Activated CD8-positive, alpha-beta memory T cell treated with anti-CD3 and anti-CD28 coated beads, Interleukin-2, amount 50 U/mL, for 24 hours (primary cell): Measurements from ENCODE around the gene CLOCK.
"Not testable (repeated sequence)": the region's sequence is repeated elsewhere in the genome, so short reads cannot be mapped to it uniquely, and the experiment has no call there.

Experiments
- DNase-seq: peaks from one replicate; pipeline ENCODE4 v3.0.0-alpha.2; 2020; ENCODE audit errors: extremely low read depth

Gene CLOCK, protein sequence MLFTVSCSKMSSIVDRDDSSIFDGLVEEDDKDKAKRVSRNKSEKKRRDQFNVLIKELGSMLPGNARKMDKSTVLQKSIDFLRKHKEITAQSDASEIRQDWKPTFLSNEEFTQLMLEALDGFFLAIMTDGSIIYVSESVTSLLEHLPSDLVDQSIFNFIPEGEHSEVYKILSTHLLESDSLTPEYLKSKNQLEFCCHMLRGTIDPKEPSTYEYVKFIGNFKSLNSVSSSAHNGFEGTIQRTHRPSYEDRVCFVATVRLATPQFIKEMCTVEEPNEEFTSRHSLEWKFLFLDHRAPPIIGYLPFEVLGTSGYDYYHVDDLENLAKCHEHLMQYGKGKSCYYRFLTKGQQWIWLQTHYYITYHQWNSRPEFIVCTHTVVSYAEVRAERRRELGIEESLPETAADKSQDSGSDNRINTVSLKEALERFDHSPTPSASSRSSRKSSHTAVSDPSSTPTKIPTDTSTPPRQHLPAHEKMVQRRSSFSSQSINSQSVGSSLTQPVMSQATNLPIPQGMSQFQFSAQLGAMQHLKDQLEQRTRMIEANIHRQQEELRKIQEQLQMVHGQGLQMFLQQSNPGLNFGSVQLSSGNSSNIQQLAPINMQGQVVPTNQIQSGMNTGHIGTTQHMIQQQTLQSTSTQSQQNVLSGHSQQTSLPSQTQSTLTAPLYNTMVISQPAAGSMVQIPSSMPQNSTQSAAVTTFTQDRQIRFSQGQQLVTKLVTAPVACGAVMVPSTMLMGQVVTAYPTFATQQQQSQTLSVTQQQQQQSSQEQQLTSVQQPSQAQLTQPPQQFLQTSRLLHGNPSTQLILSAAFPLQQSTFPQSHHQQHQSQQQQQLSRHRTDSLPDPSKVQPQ

DNA sequence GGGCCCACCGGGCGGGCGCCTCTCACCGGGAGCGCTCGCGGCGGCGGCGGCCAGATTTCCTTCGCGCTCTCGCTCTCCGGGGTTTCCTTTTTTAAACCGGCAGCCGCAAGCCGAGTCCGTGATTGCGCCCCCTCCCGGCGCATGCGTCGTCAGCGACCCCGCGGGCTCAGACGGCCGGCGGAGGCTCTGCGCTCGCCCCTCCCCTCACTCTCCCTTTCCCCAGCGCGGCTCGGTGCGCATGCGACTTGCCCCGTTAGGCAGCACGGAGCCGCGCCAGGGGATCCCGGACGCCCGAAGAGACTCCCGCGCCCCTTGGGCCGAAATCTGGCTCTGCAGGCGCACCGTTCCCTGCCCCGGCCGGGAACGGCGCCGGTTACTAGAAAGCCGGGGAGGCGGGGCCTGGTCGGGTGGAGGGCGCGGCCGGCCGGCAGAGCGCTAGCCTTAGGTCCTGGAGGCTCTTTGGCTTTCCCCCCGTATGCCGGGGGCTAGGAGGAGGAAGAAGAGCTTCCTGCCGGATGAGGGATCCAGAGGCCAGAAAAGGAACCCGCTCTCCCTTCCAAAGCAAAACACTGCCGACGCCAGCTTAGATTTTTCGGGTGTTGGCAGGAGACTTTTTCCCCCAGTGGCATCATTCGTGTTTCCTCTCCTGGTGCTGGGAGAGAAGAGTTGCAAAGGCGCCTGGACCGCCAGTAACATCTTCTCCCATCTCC lies at the start of gene CLOCK:
Gene CLOCK (minus strand): TSS at position 154 of the 710 bp plus-strand sequence. CDS start 64,124 bp downstream, outside the sequence.
- DNase-seq, result peak; percentile 44

DNA sequence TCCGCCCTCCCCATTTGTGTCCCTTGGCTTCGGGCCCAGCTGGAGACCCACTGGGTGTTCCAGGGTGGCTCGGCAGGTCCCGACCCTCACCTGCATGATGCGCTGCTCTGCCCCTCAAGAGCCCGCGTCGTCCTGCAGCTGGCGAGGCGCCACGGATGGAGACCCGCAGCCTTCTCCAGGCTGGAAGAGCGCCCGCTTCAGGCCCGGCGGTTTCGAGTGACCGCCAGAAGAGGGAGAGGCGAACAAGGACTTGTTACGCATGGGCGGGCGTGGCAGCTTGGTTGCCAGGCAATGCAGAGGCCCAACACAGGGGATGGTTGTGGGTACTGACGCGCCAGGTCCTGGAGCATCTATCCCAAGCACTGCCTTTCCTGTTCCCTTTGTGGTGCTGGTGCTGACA lies 45.3 kb upstream of the CLOCK start, which contains the start of gene PDCL2:
Gene PDCL2 (minus strand): TSS at position 232 of the 400 bp plus-strand sequence. CDS start 136 bp downstream, at position 96.
- DNase-seq, result no peak

DNA sequence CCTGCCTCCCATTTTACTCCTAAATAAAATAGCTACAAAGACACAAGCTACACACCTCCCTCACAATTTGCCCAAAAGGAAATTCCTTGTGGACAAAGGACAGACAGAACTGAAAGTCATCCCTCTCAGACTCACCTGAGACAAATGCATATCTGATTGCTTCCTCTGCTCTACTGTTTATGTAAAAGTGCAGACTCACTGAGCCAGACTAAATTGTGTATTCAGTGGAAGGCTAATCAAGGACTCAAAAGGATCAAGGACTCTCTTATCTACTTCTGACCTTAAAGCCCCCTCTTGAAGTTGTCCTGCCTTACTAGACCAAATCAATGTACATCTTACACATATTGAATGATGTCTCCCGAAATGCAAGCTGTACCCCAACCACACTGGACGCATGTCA lies 41.5 kb upstream of the CLOCK start:
- no peak for DNase-seq

DNA sequence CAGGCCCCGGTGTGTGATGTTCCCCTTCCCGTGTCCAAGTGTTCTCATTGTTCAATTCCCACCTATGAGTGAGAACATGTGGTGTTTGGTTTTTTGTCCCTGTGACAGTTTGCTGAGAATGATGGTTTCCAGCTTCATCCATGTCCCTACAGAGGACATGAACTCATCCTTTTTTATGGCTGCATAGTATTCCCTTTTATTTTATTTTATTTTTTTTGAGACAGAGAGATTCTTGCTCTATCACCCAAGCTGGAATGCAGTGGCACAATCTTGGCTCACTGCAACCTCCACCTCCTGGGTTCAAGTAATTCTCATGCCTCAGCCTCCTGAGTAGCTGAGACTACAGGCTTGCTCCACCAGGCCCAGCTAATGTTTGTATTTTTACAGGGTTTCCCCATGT lies 36.1 kb upstream of the CLOCK start:
- DNase-seq, result not testable (repeated sequence)

DNA sequence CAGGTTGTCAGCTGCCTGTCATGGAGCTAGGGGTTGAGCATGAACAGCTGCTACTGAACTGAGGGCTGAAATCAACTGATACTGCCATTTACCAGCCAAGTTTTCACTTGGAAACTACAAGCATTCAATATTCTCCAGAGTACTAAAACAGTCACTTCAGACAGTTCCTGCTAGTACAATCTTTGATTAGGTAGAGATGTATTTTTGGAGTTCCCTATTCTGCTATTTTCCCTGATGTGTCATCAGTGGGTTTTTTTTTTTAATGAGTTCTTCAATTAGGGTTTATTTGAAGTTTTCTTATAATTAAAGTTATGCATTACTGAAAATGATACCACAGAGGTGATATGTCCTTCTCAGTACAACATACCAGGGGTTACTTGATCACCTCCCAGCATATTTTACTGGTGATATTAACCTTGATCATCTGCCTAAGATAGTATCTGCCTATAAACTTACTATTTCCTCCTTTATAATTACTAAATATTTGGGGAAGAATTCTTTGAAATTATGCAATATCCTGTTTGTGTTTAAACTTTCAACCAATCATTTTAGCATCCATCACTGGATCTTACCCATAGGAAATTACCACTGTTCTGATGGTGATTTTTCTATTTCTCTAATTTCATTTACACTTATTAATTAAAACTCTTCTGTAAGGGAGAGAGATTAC lies 31.8 kb upstream of the CLOCK start:
- DNase-seq, result no peak

DNA sequence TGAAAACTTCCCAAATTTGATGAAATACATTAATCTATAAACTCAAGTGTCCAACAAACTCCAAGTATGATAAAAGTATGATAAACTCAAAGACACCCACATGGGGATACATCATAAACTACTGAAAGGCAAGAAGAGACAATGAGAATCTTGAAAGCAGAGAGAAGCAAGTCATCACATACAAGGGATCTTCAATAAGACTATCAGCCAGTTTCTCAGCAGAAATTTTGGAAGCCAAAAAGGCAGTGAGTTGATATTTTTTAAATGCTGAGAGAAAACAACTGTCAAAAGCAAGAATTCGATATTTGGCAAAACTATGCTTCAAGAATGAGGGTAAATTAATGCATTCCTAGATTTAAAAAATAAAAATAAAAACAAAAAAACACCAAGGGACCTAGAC lies 28.8 kb upstream of the CLOCK start:
- no peak for DNase-seq

DNA sequence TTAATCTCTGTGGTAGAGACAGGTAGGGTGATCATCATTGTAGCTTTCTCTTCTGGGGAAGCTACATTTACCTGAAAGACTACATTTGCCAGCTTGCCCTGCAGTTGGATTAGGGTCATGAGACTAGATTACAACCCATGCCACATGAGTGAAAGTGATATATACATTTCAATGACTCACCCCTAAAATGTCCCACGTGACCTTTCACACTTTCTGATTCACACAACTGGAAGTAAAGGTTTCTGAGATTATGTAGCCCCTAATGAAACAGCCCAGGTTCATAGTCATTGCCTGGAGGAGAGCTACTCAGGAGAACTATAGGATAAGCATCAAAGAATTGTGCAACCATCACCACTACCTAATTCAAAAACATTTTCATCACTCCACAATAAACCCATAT lies 27.5 kb upstream of the CLOCK start:
- no peak for DNase-seq

DNA sequence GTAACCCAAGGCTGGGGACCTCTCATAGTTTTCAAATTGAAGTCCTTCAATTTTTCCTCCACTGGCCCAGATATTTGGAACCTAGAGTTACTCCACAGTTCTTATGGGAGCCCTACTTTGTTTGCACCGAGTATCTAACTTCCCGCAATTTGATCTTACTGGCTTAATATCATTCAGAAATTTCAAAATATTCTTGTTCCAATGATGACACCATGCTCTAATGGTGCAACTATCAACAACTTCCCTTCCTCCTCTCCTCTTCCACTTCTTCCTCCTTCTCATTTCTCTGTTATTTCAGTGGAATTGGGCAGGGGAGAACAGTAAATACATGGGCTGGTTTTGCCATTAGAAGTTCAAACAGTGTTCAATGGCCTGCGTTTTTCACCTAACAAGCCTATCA lies 25.1 kb upstream of the CLOCK start:
- DNase-seq, result no peak

DNA sequence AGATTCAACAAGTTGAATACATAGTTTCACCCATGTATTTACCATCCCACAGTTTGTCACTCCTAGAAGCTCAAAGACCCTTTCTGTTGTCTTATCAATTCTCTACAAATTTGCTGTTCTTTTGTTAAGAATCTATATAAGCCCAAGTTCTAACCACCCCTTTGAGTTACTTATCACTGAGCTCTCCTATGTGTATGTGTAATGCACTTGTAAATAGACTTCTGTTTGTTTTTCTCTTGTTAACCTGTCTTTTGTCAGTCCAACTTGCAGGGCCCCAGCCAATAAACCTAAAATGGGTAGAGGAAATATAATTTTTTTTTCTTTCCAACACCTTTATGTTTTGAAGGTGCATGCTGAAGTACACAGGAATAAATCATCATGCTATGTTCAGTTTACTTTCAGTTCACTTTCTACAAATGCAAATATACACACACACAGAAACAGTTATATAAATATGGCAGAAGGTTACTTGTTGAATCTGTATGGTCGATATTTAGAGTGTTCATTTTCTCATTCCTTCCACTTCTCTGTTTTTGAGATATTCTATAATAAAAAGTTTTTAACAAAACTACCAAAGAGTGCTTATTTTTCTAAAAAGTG lies 22.3 kb upstream of the CLOCK start:
- no peak for DNase-seq

DNA sequence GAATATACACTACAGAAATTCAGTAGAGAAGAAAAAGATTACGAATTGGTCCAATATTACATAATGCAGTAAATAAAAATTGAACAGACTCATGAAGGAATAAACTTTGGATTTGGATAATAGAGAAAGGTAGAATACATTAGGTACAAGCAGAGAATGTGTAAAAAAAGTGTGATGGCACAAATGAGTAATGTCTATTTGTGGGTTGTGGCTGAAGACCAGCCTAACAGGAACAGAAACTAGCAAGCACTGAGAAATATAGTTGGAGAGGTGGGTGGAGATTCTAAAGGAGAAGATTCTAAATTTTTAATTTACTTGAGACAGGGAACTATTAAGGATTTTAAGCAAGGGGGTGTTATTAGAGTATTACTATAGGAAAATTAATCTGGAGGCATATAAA lies 15.2 kb upstream of the CLOCK start:
- DNase-seq, result no peak

DNA sequence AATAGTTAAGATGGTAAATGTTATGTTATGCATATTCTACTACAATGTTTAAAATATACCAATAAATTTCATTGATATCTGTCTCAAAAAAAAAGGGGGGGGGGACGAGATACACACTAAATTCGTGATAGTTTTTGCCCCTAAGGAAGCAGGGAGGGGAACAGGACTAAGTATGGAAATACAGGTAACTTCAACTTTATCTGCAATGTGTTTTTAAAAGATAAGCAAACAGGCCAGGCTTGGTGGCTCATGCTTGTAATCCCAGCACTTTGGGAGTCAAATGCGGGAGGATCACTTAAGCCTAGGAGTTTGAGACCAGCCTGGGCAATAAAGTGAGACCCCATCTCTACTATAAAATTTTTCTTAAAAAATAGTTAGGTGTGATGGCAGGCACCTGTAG lies 13.4 kb upstream of the CLOCK start:
- no peak for DNase-seq

DNA sequence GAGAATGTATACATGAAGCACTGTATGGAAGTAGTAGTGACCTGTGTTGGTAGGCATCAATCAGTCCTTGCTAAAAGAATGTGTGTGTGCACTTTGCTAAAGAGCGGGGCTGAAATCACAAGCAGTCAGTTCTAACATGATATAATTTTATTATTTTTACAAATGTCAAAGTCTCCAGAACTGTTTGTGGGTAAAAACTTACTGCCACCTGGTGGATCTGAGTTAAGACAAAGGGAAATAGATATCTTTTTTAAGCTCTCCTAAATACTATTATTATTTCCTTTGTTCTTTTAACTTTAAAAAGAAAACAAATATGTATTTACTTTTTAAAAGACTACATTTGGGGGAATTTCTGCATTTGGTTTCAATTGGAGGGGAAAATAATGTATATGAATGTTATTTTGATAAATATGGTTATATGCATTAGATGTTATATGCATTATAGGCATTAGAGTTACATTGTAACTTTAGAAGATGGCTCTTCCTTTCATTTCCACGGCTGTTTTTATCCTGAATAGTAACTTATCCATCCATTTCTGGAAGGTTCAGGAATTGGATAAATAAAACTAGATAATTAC lies 7.8 kb upstream of the CLOCK start:
- DNase-seq, result no peak

DNA sequence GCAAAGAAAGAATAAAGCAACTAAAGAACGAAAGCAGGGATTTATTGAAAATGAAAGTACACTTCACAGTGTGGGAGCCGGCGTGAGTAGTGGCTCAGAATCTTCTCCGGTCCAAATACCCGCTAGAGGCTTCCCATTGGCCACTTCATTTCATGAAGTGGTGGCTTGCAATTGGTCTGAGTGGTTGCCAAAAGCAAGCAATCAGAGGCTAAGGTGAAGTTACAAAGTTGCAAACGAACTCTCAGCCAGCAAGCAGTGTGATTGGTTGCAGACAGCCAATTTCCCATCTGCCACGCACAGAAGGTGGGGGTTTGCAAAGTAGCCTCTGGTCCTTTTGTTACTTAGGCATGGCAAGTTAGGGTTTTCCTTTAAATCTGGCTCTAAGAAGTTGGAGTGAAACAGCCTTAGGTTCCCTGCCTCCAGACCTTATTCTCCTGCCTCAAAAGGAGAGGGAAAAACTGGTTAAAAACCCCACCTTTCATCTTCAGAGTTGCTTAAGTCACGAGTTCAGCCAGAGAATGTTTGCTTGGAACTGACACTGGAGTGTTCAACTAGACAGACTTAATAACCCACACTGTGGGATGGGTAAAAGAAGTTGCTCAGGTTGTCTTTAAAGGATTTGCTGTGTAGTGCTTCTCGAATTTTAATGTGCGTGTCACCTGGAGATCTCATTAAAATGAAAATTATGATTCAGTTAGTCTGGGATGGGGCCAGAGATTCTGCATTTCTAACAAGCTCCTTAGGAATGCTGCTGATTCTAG lies 6.9 kb upstream of the CLOCK start:
- no peak for DNase-seq

DNA sequence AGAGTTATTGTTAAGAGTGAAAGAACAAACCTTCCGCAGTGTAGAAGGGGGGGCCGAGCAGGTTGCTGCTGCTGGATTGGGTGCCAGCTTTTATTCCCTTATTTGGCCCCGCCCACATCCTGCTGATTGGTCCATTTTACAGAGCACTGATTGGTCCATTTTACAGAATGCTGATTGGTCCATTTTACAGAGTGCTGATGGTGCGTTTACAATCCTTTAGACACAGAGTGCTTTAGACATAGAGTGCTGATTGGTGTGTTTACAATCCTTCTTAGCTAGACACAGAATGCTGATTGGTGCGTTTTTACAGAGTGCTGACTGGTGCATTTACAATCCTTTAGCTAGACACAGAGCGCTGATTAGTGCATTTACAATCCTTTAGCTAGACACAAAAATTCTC lies 5.3 kb upstream of the CLOCK start:
- not testable (repeated sequence) for DNase-seq

DNA sequence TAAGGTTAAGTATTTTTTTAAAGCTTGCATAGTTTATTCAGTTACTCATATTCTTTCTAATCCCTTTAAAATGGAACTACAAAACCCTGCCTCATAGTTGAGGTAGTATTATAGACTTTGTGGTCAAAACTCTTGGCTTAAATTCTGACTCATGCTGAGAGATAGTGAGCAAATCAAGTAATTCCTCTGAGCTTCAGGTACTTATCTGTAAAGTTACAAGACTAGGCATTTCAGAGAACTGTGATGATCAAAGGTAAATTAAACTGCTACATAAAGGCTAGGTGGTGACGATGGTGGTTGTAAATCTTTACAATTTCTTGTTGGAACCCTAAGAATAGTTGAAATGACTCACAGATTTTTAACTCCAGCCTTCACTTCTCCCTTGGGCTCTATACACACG lies 3.2 kb upstream of the CLOCK start:
- no peak for DNase-seq

DNA sequence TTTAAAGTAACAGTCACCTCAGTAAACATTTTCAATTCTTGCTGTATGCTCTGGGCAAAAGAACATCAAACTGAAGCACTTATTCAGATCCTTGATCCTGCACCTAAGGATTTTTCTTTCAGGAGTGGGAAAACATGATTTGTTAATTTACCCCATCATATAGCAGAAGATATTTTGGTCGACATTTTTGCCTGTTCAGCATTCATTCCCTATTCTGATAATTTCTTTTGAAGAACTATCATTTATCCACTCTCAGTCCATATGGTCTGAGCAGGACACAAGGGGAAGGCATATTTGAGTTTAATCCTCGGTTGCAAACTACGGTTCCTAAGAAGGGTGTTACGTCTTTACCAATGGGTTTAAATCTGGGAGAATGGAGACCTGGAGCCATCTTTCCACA lies 1.2 kb upstream of the CLOCK start:
- DNase-seq, result no peak

DNA sequence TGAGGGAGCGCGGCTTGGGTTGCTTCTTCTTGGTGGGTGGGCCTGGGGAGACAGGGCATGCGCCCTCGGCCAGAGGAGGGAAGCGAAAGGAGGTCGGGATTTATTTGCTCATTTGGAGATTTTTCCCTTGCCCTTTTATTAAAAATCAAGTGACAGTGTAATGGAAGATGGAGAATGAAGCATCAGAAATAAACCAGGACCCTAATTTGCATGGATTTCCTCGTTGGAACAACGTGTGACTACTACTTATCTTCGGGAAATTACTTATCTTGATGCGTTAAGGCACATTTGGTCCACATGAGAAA lies 709 bp upstream of the CLOCK start:
- DNase-seq, result no peak

DNA sequence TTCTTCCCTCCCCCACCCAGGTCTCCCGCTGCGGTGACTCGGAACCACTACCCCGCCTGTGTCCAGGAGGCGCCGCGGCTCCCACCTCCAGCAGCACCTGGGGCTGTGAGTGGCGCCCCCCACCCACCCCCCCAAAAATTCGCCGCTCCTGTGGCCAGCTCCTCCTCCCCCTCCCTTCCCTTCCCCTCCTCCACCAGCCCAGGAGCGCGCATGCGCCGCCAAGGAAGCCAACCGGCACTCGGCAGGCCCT lies 278 bp downstream of the CLOCK start:
- no peak for DNase-seq

DNA sequence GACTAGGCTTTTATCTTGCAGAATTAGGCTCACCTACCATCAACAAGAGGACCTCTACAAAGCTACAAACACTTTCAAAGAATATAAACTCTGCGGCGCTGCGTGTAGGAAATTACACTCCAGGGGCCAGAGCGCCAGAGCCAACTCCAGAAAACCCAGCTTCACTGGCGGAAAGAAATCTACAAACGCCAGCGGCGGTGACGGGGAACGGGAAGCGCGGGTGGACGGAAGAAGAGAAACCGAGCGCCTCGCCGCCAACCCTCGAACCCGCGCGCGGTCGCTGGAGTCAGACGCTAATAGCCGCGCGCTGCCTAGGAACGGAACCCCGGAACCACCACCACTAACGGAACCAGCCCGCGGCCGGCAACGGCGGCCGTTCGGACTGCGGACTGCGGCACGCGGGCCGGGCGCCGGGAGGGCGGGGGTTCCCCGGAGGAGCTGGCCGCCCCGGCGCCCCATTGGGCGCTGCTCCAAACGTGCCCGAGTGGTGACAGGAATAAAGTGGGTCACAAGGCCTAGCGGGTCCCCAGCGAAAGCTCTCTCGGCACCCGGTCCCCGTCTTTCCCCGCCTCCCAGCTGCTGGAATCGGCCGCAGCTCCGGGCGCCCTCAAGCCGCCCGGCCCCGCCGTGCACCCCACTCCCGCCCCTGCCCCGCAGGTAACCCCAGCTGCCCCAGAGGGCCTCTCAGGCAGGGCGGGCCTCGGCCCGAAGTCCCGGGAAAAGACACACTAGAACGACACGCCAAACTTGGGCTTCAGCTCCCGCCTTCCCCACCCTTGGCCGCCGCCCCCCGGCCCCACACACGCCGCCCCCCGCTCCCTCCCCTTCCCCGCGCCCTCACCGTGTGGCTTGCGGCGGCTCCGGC lies 836 bp downstream of the CLOCK start:
- peak; percentile 28 for DNase-seq

DNA sequence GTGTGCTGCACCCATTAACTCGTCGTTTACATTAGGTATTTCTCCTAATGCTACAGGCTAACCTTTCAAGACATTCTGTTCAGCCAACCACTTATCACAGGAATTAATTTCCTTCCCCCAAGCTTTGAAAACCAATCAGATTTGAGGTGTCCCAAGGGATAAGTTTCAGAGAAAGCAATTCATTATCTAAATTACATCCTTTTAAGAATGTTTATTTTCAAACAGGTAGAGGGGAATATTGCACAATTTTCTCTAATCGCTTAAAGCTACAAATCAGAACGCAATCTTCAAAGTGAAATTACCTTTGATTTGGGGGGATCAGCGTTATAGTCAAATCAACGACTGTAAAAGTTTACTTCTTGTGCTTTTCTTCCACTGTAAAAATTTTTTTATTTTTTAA lies 1.6 kb downstream of the CLOCK start:
- no peak for DNase-seq
